HG02588 (cell line): ENCODE measurements around the gene MYO1F.
"Not testable (repeated sequence)": the region's sequence is repeated elsewhere in the genome, so short reads cannot be mapped to it uniquely, and the experiment has no call there.

Experiments
- ATAC-seq: cut with Tn5 transposase; IDR thresholded peaks from one replicate; pipeline ENCODE4 v1.9.1; 2021; ENCODE audit warnings: mild to moderate bottlenecking, moderate library complexity; ENCODE audit not compliant: unreplicated experiment

The MYO1F gene

DNA sequence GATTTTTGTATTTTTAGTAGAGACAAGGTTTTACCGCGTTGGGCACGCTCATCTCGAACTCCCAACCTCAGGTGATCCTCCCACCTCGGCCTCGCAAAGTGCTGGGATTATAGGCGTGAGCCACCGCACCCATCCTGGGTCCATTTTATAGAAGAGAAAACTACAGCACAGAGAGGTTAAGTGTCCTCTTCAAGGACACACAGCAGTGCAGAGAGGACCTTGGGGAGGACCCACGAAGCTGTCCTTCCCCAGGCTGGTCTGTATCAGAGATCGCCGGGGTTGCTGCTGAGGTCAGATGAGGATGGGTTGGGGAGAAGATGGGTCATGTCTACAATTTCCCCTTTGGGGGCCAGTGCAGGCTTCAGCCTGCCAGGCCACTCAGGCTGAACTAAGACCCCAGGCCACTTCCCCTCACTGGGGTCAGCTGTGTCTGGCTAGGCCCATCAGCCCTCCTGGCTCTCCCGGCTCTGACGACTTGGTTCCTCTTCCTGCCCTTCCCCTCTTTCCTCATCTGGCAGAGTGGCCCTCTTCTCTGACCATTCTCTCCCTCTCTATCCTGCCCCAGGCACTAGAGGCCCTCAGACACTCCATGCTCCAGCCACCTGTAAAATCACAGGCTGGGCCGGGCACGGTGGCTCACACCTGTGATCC, 9.6 kb downstream of the MYO1F start:
- no peak for ATAC-seq

DNA sequence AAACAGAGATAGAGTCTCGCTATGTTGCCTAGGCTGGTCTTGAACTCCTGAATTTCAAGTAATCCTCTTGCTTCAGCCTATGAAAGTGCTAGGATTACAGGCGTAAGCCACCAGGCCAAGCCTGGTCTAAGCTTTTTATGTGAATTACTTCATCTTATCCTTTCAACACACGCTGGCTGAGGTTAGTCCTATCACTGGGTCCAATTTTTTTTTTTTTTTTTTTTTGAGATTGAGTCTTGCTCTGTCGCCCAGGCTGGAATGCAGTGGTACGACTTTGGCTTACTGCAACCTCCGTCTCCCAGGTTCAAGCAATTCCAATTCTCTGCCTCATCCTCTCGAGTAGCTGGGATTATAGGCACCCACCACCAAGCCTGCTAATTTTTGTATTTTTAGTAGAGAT, 10.4 kb downstream of the MYO1F start:
- ATAC-seq = no peak

- ATAC-seq = not testable (repeated sequence)
These were observed 12.4 kb downstream of the MYO1F start for GRCh38 chr19:8564866-8565265.

- no peak for ATAC-seq
These were observed 16.0 kb downstream of the MYO1F start for GRCh38 chr19:8561075-8561764.

DNA sequence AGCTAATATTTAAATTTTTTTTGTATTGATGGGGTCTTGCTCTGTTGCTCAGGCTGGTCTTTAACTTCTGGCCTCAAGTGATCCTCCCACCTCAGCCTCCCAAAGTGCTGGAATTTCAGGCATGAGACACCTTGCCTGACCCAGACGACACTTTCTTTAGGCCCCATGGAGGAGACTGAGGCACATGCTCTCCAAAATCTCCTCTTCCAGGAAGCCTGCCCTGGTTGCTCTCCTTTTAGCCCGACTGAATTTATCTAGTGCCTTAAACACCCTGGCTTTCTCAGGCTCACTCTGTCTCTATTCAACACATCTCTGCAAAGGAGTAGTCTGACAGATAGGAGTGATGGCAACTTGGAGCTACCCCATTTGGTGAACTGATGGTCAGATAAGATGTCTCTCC, 18.9 kb downstream of the MYO1F start:
- no peak for ATAC-seq

GRCh38 chr19:8557642-8558238, 19.5 kb downstream of the MYO1F start:
- ATAC-seq = no peak

- not testable (repeated sequence) for ATAC-seq
These were observed 23.5 kb downstream of the MYO1F start for GRCh38 chr19:8553729-8554128.

GRCh38 chr19:8552810-8553209, 24.4 kb downstream of the MYO1F start:
- no peak for ATAC-seq

DNA sequence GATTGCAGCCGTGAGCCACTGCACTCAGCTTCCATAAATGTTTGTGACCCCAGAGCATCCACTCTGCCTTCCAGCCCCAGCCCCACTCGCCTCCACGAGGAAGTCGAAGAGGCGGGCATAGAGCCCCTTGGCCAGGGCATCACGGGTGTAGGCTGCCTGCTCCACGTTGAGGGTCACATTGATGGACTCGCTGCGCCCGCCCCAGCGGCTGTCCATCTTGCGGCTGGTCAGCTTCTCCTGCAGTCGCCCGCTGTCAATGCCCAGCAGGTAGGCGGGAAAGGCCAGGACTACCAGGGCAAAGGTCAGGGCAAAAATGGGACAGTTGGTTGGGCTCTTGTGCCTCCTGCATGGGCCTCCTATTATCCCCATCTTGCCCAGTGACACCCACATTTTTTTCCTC, 27.2 kb downstream of the MYO1F start:
- no peak for ATAC-seq

DNA sequence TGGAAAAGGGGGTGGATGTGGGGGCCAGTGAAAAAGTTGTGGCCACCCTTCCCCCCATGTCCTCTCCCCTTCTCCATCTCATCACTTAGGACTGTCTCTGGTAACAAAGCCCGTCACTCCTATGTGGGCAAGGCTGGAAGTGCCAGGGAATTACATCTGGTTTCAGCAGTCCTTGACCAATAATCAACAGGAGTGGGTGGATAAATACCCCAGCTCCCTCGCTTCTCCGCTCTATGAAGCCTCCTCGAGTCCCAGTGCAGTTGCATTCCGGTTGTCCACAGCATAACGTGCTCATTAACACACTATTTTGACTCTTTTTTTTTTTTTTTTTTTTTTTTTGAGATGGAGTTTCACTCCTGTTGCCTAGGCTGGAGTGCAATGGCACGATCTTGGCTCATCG, 31.5 kb downstream of the MYO1F start:
- no peak for ATAC-seq

DNA sequence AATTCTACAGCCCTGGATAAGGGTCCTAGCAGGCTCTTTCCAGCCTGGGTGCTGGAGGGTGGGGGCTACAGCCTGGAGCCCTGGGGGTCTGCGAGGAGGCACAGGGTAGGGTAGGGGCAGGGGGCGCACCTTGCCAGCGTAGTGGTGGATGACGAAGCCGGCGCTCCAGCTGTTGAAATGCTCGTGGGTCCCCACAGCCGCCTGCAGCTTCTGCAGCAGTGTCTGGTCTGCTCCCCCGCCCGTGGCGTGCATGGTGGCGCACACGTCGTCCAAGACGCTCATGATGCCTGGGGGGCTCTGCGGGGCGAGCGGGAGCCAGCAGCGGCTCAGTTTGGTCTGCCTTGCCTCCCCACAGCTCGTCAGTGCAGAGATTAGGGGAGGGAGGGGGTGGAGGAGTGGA, 33.1 kb downstream of the MYO1F start:
- ATAC-seq = no peak

- ATAC-seq = no peak
These were observed 37.6 kb downstream of the MYO1F start for GRCh38 chr19:8539621-8540149.

DNA sequence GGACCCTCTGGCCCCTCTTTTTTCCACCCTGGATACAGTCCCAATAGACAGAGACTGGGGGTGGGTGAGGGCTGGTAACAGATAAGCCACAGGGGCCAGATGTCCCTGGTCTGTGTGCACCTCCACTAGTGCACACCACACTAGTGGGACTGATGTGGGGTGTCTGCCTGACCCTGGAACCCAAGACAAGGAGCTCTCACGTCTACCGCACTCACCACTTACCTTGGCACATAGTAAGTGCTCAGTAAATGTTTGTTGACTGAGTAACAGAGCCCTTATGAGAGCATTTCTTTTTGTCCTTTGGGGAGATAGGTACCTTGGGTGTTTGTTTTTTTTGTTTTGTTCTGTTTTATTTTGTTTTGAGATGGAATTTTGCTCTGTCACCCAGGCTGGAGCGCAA, 40.1 kb downstream of the MYO1F start:
- ATAC-seq = no peak

- no peak for ATAC-seq
These were observed 41.0 kb downstream of the MYO1F start for GRCh38 chr19:8536282-8536681.

DNA sequence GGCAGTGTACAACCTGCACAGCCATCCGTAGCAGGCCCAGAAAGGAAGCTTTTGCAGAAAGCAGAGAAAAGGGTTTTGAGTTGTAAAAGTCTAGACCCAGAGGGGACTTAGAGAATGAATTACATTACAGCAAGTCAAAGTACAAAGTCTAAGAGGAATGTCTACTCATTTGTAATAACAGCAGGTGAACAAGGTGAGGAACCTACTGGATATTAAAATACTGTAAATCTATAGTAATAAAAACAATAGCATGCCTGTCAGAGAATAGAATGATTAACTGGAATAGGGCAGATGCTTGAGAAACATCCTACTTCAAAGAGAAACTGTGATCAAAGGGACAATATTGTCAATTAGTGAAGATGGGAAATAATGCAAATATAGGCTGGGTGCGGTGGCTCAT, 45.0 kb downstream of the MYO1F start:
- ATAC-seq = no peak

DNA sequence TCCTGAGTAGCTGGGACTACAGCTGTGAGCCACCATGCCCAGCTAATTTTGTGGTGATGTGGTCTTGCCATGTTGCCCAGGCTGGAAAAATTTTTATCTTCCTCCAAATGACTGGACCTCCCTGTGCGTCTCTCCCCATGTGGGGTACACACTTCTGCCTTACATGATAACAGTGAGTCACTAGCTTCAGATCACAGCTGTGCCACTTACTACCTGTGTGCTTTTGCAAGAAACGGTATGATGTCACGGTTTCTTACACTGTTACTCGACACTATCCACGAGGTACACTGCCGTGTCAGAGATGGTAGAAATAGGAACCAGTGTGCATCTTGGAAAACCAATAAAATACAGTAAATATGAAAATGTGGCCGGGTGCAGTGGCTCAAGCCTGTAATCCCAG, 45.8 kb downstream of the MYO1F start:
- no peak for ATAC-seq

GRCh38 chr19:8530061-8530679, 47.1 kb downstream of the MYO1F start:
- ATAC-seq = no peak

GRCh38 chr19:8529369-8530006, 47.8 kb downstream of the MYO1F start:
- no peak for ATAC-seq

DNA sequence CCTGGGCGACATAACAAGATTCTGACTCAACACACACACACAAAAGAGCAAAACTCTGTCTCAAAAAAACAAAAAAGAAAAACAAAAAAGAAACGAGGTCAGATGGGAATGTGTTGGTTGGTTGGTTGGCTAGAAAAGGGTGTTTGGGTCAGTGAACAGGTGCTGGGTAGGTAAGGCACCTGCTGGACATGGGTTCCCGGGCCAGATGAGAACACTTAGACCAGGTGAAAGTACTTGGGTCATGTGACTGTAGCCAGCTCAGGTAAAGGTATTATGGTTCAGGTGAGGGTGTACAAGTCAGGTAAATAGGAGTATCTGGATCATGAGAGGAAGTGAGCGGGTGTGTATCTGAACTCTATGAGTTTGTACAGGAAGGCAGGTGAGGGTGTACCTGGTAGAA, 48.7 kb downstream of the MYO1F start:
- no peak for ATAC-seq

DNA sequence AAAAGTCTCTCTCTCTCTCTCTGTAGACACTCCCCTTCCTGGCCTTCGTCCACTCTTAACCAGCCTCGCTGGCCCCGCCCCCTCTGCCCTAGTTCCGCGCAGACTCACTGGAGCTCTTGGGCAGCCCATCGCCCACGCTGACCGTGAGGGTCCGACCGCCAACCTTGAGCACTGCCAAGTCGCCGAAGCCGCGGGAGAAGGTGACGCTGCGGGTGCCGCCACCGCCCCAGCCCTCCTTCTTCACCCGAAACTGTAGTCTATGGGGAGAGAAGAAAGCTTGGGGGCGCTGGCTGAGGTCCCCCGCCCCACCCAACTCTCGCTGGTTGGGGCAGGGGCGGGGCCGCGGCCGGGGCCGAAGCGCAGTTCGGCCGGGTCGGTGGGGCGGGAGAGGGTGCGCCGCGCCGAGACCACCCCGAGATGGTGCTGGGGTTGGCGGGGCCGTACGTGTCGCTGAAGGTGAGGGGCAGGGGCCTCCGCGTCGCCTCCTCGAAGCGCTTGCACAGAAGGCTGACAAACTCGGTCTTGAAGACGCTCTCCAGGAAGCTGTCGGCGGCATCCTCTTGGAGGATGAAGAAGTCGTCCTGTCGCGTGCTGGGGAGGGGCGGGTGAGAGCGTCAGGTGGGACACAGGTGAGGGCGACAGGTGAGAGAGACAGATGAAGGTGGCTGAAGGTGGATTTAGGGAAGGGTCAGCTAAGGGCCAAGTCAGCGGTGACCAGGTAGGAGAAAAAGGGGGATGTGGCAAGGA, 50.7 kb downstream of the MYO1F start:
- ATAC-seq = no peak

DNA sequence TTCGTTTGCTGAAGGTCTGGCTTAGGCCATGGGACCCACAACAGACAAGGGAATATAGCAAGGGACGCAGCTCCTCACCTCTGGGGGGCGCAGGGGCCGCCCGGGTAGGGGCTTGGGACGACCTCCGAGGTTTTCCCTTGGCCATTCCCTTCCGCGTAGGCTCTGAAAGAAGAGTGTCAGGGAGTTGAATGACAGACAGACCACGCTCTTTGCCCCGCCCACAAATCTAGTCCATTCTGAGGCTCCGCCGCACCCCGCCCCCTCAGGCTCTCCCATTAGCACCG, 51.9 kb downstream of the MYO1F start:
- no peak for ATAC-seq
